H1 (cell line): ENCODE results near the gene ATP8B2. TPM values are rescaled to one million over a fixed set of nuclear protein-coding genes. Genes with fewer than 3 reads are reported as not detected.
A peak's percentile ranks its signal among the peaks of the same experiment; 100 is the strongest.

Experiments used
- CTCF ChIA-PET: fragments of 300-600 bp; sonication (Branson Sonifier 250); formaldehyde crosslinking; loops from one replicate; lab custom pipeline; 2021; ENCODE audit not compliant: partially characterized antibody; lab: Charles Lee
- POLR2A ChIA-PET: fragments of 300-600 bp; sonication (Branson Sonifier 250); formaldehyde crosslinking; loops from one replicate; lab custom pipeline; 2021; ENCODE audit warnings: inconsistent platforms; ENCODE audit not compliant: partially characterized antibody; lab: Charles Lee
- DNase-seq, 2 experiments: peaks; one replicate each; pipeline versions ENCODE4 v3.0.0 to v3.0.0-alpha.2; 2010 to 2022; ENCODE audit warnings: low spot score in 2 of 2, low read depth in 1 of 2, mixed read lengths in 1 of 2
- FAIRE-seq: peaks from 2 replicates; lab custom pipeline; 2011; peaks lifted over from hg19 to GRCh38; lab: Jason Lieb, UNC
- H2AFZ ChIP-seq: 2 replicates; pipeline ENCODE4 v1.8.1; 2012; ENCODE audit warnings: low read length, inconsistent platforms
- H2AK5ac ChIP-seq: 2 replicates; pipeline ENCODE4 v1.6.1; 2013; ENCODE audit warnings: low read depth, low read length
- H2BK120ac ChIP-seq: replicated peaks from 2 replicates; pipeline ENCODE3; 2013; ENCODE audit warnings: low read depth, low read length, inconsistent platforms
- H2BK12ac ChIP-seq: 2 replicates; pipeline ENCODE4 v1.6.1; 2013; ENCODE audit warnings: low read depth, low read length
- H2BK15ac ChIP-seq: 2 replicates; pipeline ENCODE4 v1.6.1; 2013; ENCODE audit warnings: low read length
- H2BK20ac ChIP-seq: 2 replicates; pipeline ENCODE4 v1.6.1; 2013; ENCODE audit warnings: low read length
- H2BK5ac ChIP-seq: 2 replicates; pipeline ENCODE4 v1.6.1; 2013; ENCODE audit warnings: low read depth, low read length
- H3K14ac ChIP-seq: 2 replicates; pipeline ENCODE4 v1.6.1; 2013; ENCODE audit warnings: inconsistent platforms; ENCODE audit not compliant: insufficient read length
- H3K18ac ChIP-seq: 2 replicates; pipeline ENCODE4 v1.6.1; 2013; ENCODE audit warnings: low read length; ENCODE audit errors: extremely low read depth
- H3K23ac ChIP-seq: 2 replicates; pipeline ENCODE4 v1.6.1; 2013; ENCODE audit warnings: inconsistent platforms; ENCODE audit not compliant: insufficient read length
- H3K23me2 ChIP-seq: 2 replicates; pipeline ENCODE4 v1.6.1; 2013; ENCODE audit warnings: low read depth, low read length
- H3K27ac ChIP-seq: 2 replicates; pipeline ENCODE4 v1.6.1; 2011; ENCODE audit warnings: low read depth, low read length, inconsistent platforms
- H3K27me3 ChIP-seq, 4 experiments: replicated peaks in 1 of 4; 1 replicate in 1 of 4; 2 replicates in 3 of 4; pipeline versions ENCODE4 v1.6.1 to v1.8.1; 2011 to 2013; ENCODE audit warnings: low read length in 3 of 4, mild to moderate bottlenecking in 3 of 4, inconsistent platforms in 2 of 4, mixed read lengths in 2 of 4, moderate library complexity in 1 of 4; ENCODE audit not compliant: control insufficient read depth in 3 of 4, insufficient read depth in 3 of 4; ENCODE audit errors: extremely low read depth in 1 of 4
- H3K36me3 ChIP-seq, 4 experiments: 2 replicates each; pipeline versions ENCODE4 v1.6.1 to v1.8.1; 2011 to 2013; ENCODE audit warnings: mild to moderate bottlenecking in 4 of 4, low read length in 3 of 4, moderate library complexity in 2 of 4, control low read depth in 1 of 4, inconsistent platforms in 1 of 4; ENCODE audit not compliant: insufficient read depth in 4 of 4, control insufficient read depth in 2 of 4
- H3K4ac ChIP-seq: replicated peaks from 2 replicates; pipeline ENCODE3; 2013; ENCODE audit warnings: low read length, low read depth, mixed read lengths, inconsistent platforms; ENCODE audit not compliant: insufficient read length
- H3K4me1 ChIP-seq, 4 experiments: replicated peaks in 1 of 4; 1 replicate in 1 of 4; 2 replicates in 3 of 4; pipeline versions ENCODE4 v1.6.1 to v1.8.1; 2011 to 2013; ENCODE audit warnings: low read length in 3 of 4, inconsistent platforms in 2 of 4, mixed read lengths in 1 of 4; ENCODE audit not compliant: insufficient read depth in 4 of 4, control insufficient read depth in 3 of 4
- H3K4me2 ChIP-seq, 2 experiments: 2 replicates each; pipeline versions ENCODE4 v1.6.1 to v1.8.1; 2011 to 2013; ENCODE audit warnings: low read depth in 2 of 2, low read length in 2 of 2, control low read depth in 1 of 2, inconsistent platforms in 1 of 2, mild to moderate bottlenecking in 1 of 2; ENCODE audit not compliant: insufficient read depth in 1 of 2
- H3K4me3 ChIP-seq, 4 experiments: fragments of 200-600, 300-600 bp in 1 of 4; sonication (generic), shearing (Covaris generic), sonication (Bioruptor Twin) in 1 of 4; 2 replicates each; pipeline versions ENCODE4 v1.5.1 to v1.8.1; 2011 to 2016; ENCODE audit warnings: low read length in 4 of 4, low read depth in 3 of 4, control low read depth in 2 of 4, inconsistent platforms in 2 of 4, mild to moderate bottlenecking in 2 of 4, mixed read lengths in 1 of 4, moderate library complexity in 1 of 4; ENCODE audit not compliant: insufficient read depth in 2 of 4; ENCODE audit errors: extremely low read depth in 1 of 4
- H3K56ac ChIP-seq: replicated peaks from 2 replicates; pipeline ENCODE3; 2013; ENCODE audit warnings: low read depth, mild to moderate bottlenecking, mixed read lengths, low read length, inconsistent platforms; ENCODE audit not compliant: insufficient read length
- H3K79me1 ChIP-seq: 2 replicates; pipeline ENCODE4 v1.6.1; 2013; ENCODE audit warnings: low read depth, low read length, control low read depth
- H3K79me2 ChIP-seq, 2 experiments: 2 replicates each; pipeline versions ENCODE4 v1.6.1 to v1.8.1; 2012 to 2013; ENCODE audit warnings: low read length in 2 of 2, mild to moderate bottlenecking in 2 of 2, inconsistent platforms in 1 of 2; ENCODE audit not compliant: insufficient read depth in 2 of 2, control insufficient read depth in 1 of 2
- H3K9ac ChIP-seq, 4 experiments: replicated peaks in 1 of 4; 1 replicate in 1 of 4; 2 replicates in 3 of 4; pipeline versions ENCODE4 v1.6.1 to v1.8.1; 2011 to 2013; ENCODE audit warnings: low read depth in 3 of 4, low read length in 3 of 4, control low read depth in 2 of 4, mild to moderate bottlenecking in 2 of 4, moderate library complexity in 2 of 4, inconsistent platforms in 1 of 4; ENCODE audit errors: extremely low read depth in 1 of 4
- H3K9me3 ChIP-seq, 2 experiments: 2 replicates each; pipeline versions ENCODE4 v1.6.1 to v1.8.1; 2012 to 2013; ENCODE audit warnings: mild to moderate bottlenecking in 2 of 2, moderate library complexity in 2 of 2, control low read depth in 1 of 2, inconsistent platforms in 1 of 2, low read depth in 1 of 2, low read length in 1 of 2, mixed read lengths in 1 of 2; ENCODE audit not compliant: insufficient read depth in 2 of 2
- H4K20me1 ChIP-seq, 2 experiments: replicated peaks in 1 of 2; 2 replicates each; pipeline versions ENCODE3 to v1.8.1; 2011 to 2013; ENCODE audit warnings: inconsistent platforms in 2 of 2, low read length in 2 of 2, mild to moderate bottlenecking in 1 of 2; ENCODE audit not compliant: insufficient read depth in 2 of 2, control insufficient read depth in 1 of 2
- H4K5ac ChIP-seq: 2 replicates; pipeline ENCODE4 v1.6.1; 2013; ENCODE audit warnings: low read length, low read depth, mixed read lengths, inconsistent platforms; ENCODE audit not compliant: insufficient read length
- H4K8ac ChIP-seq: 2 replicates; pipeline ENCODE4 v1.8.0; 2013; ENCODE audit warnings: mild to moderate bottlenecking, moderate library complexity, low read length, inconsistent platforms; ENCODE audit not compliant: insufficient read depth; ENCODE audit errors: extremely low read depth
- H4K91ac ChIP-seq: replicated peaks from 2 replicates; pipeline ENCODE3; 2013; ENCODE audit warnings: low read length, mixed read lengths, inconsistent platforms; ENCODE audit not compliant: insufficient read length
- MAFK ChIP-seq: IDR thresholded peaks from 2 replicates; pipeline ENCODE4 v1.6.1; 2012; ENCODE audit warnings: low read depth, mild to moderate bottlenecking, improper control_type of control experiment, low read length
- WGBS, 2 experiments: shearing (Covaris generic) in 1 of 2; methylation state at CpG; one replicate each; pipeline versions ENCODE4 v1.1.6 to v1.1.7; 2013 to 2015; ENCODE audit warnings: low lambda C conversion rate in 2 of 2, mixed read lengths in 2 of 2, inconsistent platforms in 1 of 2, low coverage in 1 of 2, missing lambda C conversion rate in 1 of 2; ENCODE audit not compliant: insufficient replicate concordance in 2 of 2, insufficient coverage in 1 of 2, insufficient read length in 1 of 2; ENCODE audit errors: extremely low coverage in 1 of 2, missing lambda C conversion rate in 1 of 2; 5-methylcytosine and 5-hydroxymethylcytosine counted together
- polyA plus RNA-seq, 7 experiments: library from polyadenylated mRNA; depleted of rRNA in 3 of 7; stranded (reverse) in 5 of 7; unstranded in 2 of 7; fragments of >200 nt in 5 of 7; fragments of 200-250 nt in 2 of 7; gene quantifications; 1 replicate in 5 of 7; 2 replicates in 1 of 7; 4 replicates in 1 of 7; pipeline versions ENCODE4 v1.2.1 to v1.2.3, GENCODE V29; 2011 to 2013; ENCODE audit warnings: missing spikeins in 2 of 7, mixed read lengths in 2 of 7
- total RNA-seq: library from RNA; stranded (reverse); fragmentation: NEBNext Ultra II Directional; extraction: Animal tissue kit (Norgen Biotek cat#: 25700); gene quantifications from 2 replicates; pipeline ENCODE4 v1.2.1, GENCODE V29; 2021

The ATP8B2 gene
- total and polyA plus RNA-seq, 2 of the 8 experiments (the other 6 are each of a cell fraction or from before 2014, with no cell fraction given): 61.4 to 70.1 TPM

DNA sequence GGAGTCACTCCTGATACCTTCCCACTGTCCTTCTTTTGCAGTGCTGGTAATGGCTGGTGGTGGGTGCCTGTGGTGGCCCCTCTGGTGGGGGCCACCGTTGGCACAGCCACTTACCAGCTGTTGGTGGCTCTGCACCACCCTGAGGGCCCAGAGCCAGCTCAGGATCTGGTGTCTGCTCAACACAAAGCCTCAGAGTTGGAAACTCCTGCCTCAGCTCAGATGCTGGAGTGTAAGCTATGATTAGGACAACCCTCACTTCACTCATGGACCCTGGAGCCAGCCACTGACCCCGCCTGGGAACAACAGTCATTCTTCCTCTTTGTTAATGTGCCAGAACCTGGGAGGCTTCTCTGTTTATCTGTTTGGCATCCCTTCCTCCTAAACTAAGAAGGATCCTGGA lies 1.1 kb upstream of the ATP8B2 start:
- DNase-seq: no peak
- WGBS, 2 experiments: 86% methylated on average over 2 of the region's 2 CpGs; no CpG with 5 or more reads in 1 of the 2 experiments
- no peak overlapping the region for H4K8ac ChIP-seq
- no peak overlapping the region for H3K56ac ChIP-seq
- H3K18ac ChIP-seq: no peak overlapping the region
- H3K14ac ChIP-seq: no peak overlapping the region
- H4K5ac ChIP-seq: no peak overlapping the region
- CTCF ChIA-PET: interaction anchor here (0.6 to 21.7 kb wide), 16 partner anchors 11 to 251 kb away, joined by 3 to 507 read pairs (median 3); partner anchors contain the start of genes HAX1 and TPM3
- peak overlapping the region; percentile 11; the same call in 1 of the 2 replicates for H2AK5ac ChIP-seq
- H3K9me3 ChIP-seq: no peaks in the 10 kb centered on the region
- H3K36me3 ChIP-seq: no peaks in the 10 kb centered on the region
- H4K91ac ChIP-seq: no peak overlapping the region
- H3K23ac ChIP-seq: no peak overlapping the region
- POLR2A ChIA-PET: interaction anchor here (0.6 to 2.9 kb wide), 7 partner anchors 10 to 334 kb away, joined by 3 to 11 read pairs (median 5); partner anchors contain the start of genes HAX1, RPS27 and UBAP2L
- H3K79me2 ChIP-seq: peaks cover 0 to 11% of the 10 kb centered on the region in 2 experiments; a peak in 2 of 4 replicates
- FAIRE-seq: no peak
- no peak overlapping the region for H2BK12ac ChIP-seq
- H3K79me1 ChIP-seq: peaks cover 7% of the 10 kb centered on the region; the same call in 1 of the 2 replicates
- no peak overlapping the region for H3K9ac ChIP-seq
- peak overlapping the region in 3 of 4 experiments; percentile 82 to 89 (median 89); a peak in 4 of 8 replicates for H3K4me3 ChIP-seq
- no peak overlapping the region for H3K4ac ChIP-seq
- H2BK15ac ChIP-seq: peak overlapping the region; percentile 88
- no peak overlapping the region for H2BK5ac ChIP-seq
- H3K27me3 ChIP-seq: no peaks in the 10 kb centered on the region
- TF ChIP-seq MAFK: no peak
- H3K4me2 ChIP-seq: peak overlapping the region; percentile 86 to 87; a peak in 3 of 4 replicates
- peaks cover 0 to 2% of the 10 kb centered on the region in 2 experiments for H4K20me1 ChIP-seq
- H3K23me2 ChIP-seq: peaks cover 22% of the 10 kb centered on the region
- H2BK20ac ChIP-seq: no peak overlapping the region
- H3K4me1 ChIP-seq: peaks cover 16 to 20% (median 18%) of the 10 kb centered on the region in 4 experiments
- no peak overlapping the region for H2AFZ ChIP-seq
- H2BK120ac ChIP-seq: no peak overlapping the region
- H3K27ac ChIP-seq: no peak overlapping the region
